Body of pancreas (tissue), 4 donors: ENCODE results near the gene MYPOP. TPM values are rescaled to one million over a fixed set of nuclear protein-coding genes. Genes with fewer than 3 reads are reported as not detected.
A peak's percentile ranks its signal among the peaks of the same experiment; 100 is the strongest.
"Not testable (repeated sequence)": the region's sequence is repeated elsewhere in the genome, so short reads cannot be mapped to it uniquely, and the experiment has no call there.

Experiments
- ATAC-seq: fragments of 150-250 bp; one replicate; pipeline ENCODE4 v1.9.1; 2016
- DNase-seq, 4 donors: peaks; one replicate each; pipeline ENCODE4 v3.0.0-alpha.2; 2019
- H3K27ac ChIP-seq, 4 donors: fragments of 200-600 bp; sonication (generic); 1 replicate in 3 of 4; 2 replicates in 1 of 4; pipeline versions ENCODE4 v1.5.1 to v1.6.1; 2016 to 2019; ENCODE audit warnings: mild to moderate bottlenecking in 1 of 4, mixed read lengths in 1 of 4, moderate library complexity in 1 of 4
- H3K27me3 ChIP-seq, 2 donors: fragments of 200-600 bp; sonication (generic); one replicate each; pipeline ENCODE4 v1.6.0; 2016; ENCODE audit warnings: mild to moderate bottlenecking in 1 of 2
- H3K36me3 ChIP-seq, 2 donors: fragments of 200-600 bp; sonication (generic); replicated peaks in 1 of 2; 2 replicates each; pipeline ENCODE4 v1.5.1; 2016; ENCODE audit warnings: low read depth in 2 of 2; ENCODE audit not compliant: insufficient read depth in 1 of 2
- H3K4me1 ChIP-seq: fragments of 200-600 bp; sonication (generic); one replicate; pipeline ENCODE4 v1.6.0; 2016
- H3K4me3 ChIP-seq, 2 donors: fragments of 200-600 bp; sonication (generic); 1 replicate in 1 of 2; 2 replicates in 1 of 2; pipeline ENCODE4 v1.5.1; 2016 to 2019
- H3K9me3 ChIP-seq, 3 donors: fragments of 200-600 bp; sonication (generic); 1 replicate in 2 of 3; 2 replicates in 1 of 3; pipeline ENCODE4 v1.5.1; 2016
- CTCF ChIP-seq, 7 experiments: fragments of 450-650 bp in 4 of 7; fragments of 200-600 bp in 3 of 7; sonication (generic) in 3 of 7; IDR thresholded peaks; one replicate each; pipeline ENCODE4 v1.5.1; 2016 to 2019; ENCODE audit warnings: antibody characterized with exemption in 7 of 7
- POLR2A ChIP-seq, 3 donors: fragments of 450-650 bp; IDR thresholded peaks; one replicate each; pipeline ENCODE4 v1.6.1; 2016; ENCODE audit warnings: antibody characterized with exemption in 3 of 3, mild to moderate bottlenecking in 2 of 3
- WGBS, 2 donors: methylation state at CpG; one replicate each; pipeline ENCODE4 v1.1.5; 2017; 5-methylcytosine and 5-hydroxymethylcytosine counted together
- intact Hi-C: fragments of 100-400 bp; cut with DNase I; formaldehyde crosslinking; loops from one replicate; pipeline ENCODE4 v1.15.1; 2023
- total RNA-seq, 2 donors: library from RNA; depleted of rRNA; stranded (reverse); fragments of >200 nt; gene quantifications; one replicate each; pipeline ENCODE4 v1.1.0, GENCODE V29; 2016

MYPOP gene
- total RNA-seq, 2 donors from 2014 or later, result 6.7 to 13.5 TPM

- peak; percentile 41 to 64 (median 56) for DNase-seq
- 5 to 30% methylated on average over 2 to 67 of the region's 69 CpGs for WGBS, 2 donors
Observed at GRCh38 chr19:45901432-45901911, 941 bp downstream of the MYPOP start.

GRCh38 chr19:45900738-45901431 is 1.5 kb downstream of the MYPOP start:
- H3K27ac ChIP-seq, result peak overlapping the region in 3 of 4 donors; percentile 15 to 76 (median 59)
- DNase-seq (no peak), ATAC-seq (no peak)
- H3K4me1 ChIP-seq, result peaks cover 30% of the 10 kb centered on the region
- no peaks in the 10 kb centered on the region for H3K27me3 ChIP-seq
- intact Hi-C loops, result no loop called here
- H3K4me3 ChIP-seq, result no peak overlapping the region
- 49 to 65% methylated on average over 18 to 22 of the region's 22 CpGs for WGBS, 2 donors
- TF ChIP-seq CTCF (IDR thresholded peaks at IDR 0.05) (no peak), POLR2A (IDR thresholded peaks at IDR 0.05) (no peak)
- no peaks in the 10 kb centered on the region for H3K9me3 ChIP-seq
- H3K36me3 ChIP-seq, result peaks cover 0 to 4% of the 10 kb centered on the region in 2 donors

More at GRCh38 chr19:45901432-45901911, 941 bp downstream of the MYPOP start:
- TF ChIP-seq CTCF (IDR thresholded peaks at IDR 0.05) (no peak), POLR2A (IDR thresholded peaks at IDR 0.05) (no peak)
- no peak for ATAC-seq
- Histone ChIP-seq H3K4me1 (peaks cover 30% of the 10 kb centered on the region), H3K27me3 (no peaks in the 10 kb centered on the region), H3K36me3 (peaks cover 0 to 4% of the 10 kb centered on the region in 2 donors), H3K27ac (peak overlapping the region in 3 of 4 donors; percentile 15 to 76 (median 59)), H3K4me3 (peak overlapping the region; percentile 32 to 50), H3K9me3 (no peaks in the 10 kb centered on the region)
- intact Hi-C loops, result no loop called here

GRCh38 chr19:45899919-45900589 is 2.4 kb downstream of the MYPOP start:
- Histone ChIP-seq H3K27ac (peak overlapping the region in 3 of 4 donors; percentile 15 to 76 (median 59)), H3K9me3 (no peaks in the 10 kb centered on the region), H3K4me3 (no peak overlapping the region), H3K4me1 (peaks cover 30% of the 10 kb centered on the region), H3K27me3 (no peaks in the 10 kb centered on the region), H3K36me3 (peaks cover 0 to 4% of the 10 kb centered on the region in 2 donors)
- DNase-seq, result no peak
- no peak for TF ChIP-seq POLR2A (IDR thresholded peaks at IDR 0.05)
- intact Hi-C loops, result no loop called here
- WGBS, 2 donors, result 74 to 90% methylated on average over 4 of the region's 4 CpGs
- ATAC-seq, result no peak

- H3K36me3 ChIP-seq, result peaks cover 0 to 4% of the 10 kb centered on the region in 2 donors
- no peak for DNase-seq
- no peak overlapping the region for H3K4me3 ChIP-seq
- peaks cover 30% of the 10 kb centered on the region for H3K4me1 ChIP-seq
- no peak overlapping the region for H3K27ac ChIP-seq
- H3K9me3 ChIP-seq, result no peaks in the 10 kb centered on the region
- TF ChIP-seq POLR2A (IDR thresholded peaks at IDR 0.05) (no peak), CTCF (IDR thresholded peaks at IDR 0.05) (no peak)
- WGBS, 2 donors, result 90 to 93% methylated on average over 7 of the region's 7 CpGs
- H3K27me3 ChIP-seq, result no peaks in the 10 kb centered on the region
- intact Hi-C loops, result no loop called here
- ATAC-seq, result no peak
Observed at GRCh38 chr19:45899253-45899652, 3.2 kb downstream of the MYPOP start.

GRCh38 chr19:45897261-45897812 is 5.1 kb downstream of the MYPOP start:
- ATAC-seq (no peak), DNase-seq (no peak)
- Histone ChIP-seq H3K27me3 (no peaks in the 10 kb centered on the region), H3K4me1 (peaks cover 23% of the 10 kb centered on the region), H3K27ac (no peak overlapping the region), H3K36me3 (peaks cover 0 to 4% of the 10 kb centered on the region in 2 donors), H3K4me3 (no peak overlapping the region), H3K9me3 (no peaks in the 10 kb centered on the region)
- no peak for TF ChIP-seq POLR2A (IDR thresholded peaks at IDR 0.05)
- no peak for TF ChIP-seq CTCF (IDR thresholded peaks at IDR 0.05)
- WGBS, 2 donors, result 89 to 100% methylated on average over 2 to 8 of the region's 8 CpGs
- intact Hi-C loops, result no loop called here

- ATAC-seq, H3K27me3 ChIP-seq, DNase-seq, H3K4me3 ChIP-seq, H3K36me3 ChIP-seq, H3K27ac ChIP-seq, H3K9me3 ChIP-seq, intact Hi-C loops: not testable (repeated sequence)
- 90 to 93% methylated on average over 11 to 12 of the region's 12 CpGs for WGBS, 2 donors
- peaks cover 16% of the 10 kb centered on the region for H3K4me1 ChIP-seq
Observed at GRCh38 chr19:45895983-45896599, 6.3 kb downstream of the MYPOP start.
